Activated T-helper 9 cell treated with anti-CD3 and anti-CD28 coated beads, Interleukin-2, amount 50 U/mL, for 16 hours (primary cell): ENCODE results near the gene TARBP2.
"Not testable (repeated sequence)": the region's sequence is repeated elsewhere in the genome, so short reads cannot be mapped to it uniquely, and the experiment has no call there.

Experiments used
- DNase-seq: peaks from one replicate; pipeline ENCODE4 v3.0.0-alpha.2; 2020; ENCODE audit warnings: low read depth

Gene TARBP2

DNA sequence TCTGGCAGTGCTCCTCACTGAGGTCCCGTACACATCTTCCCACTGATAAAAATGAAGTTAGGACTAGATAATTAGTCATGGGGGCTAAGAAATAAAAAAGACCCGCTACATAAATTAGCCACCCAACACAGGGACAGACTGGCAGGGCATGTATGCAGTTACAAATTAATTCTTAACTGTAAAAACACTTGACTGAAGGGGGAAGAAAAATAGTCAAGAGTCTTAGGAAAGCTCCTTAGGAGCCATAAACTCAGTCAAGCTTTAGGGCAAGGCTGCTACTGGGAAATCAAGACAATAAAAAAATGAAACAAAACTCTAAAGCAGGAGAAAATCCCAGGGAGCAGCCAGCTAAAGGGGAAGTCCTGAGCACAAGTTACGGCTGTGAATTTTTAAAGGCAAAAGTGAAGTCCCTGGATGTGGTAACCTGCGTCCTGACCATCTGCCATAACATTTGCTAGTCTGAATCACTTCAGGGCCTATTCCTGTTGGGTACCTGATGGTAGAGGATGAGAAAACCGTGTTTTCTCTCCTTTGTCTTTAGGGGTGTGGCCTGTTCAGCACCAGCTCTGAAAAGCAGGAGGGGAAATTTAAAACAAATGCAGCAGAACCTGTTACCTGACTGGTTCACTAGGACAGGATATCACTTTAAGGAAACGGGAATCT is 13.7 kb downstream of the TARBP2 start:
- no peak for DNase-seq

DNA sequence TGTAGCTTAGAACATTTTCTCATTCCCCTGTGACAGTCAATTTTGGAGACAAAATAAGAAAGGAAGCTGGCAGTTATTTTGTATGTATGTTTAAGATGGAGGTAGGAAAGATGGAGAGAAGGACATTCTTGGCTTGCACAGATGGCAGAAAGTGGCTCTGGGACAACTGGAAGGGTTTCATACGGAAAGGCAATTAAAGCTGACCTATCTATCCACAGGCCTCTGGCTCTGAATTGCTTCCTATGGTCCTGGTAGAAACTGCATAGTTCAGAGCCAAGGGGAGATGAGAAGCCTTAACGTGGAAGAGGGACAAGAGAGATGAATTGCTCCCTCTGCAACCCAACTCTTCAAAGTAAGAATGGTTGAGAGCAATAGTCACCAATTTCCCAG is 14.2 kb downstream of the TARBP2 start:
- DNase-seq = no peak

DNA sequence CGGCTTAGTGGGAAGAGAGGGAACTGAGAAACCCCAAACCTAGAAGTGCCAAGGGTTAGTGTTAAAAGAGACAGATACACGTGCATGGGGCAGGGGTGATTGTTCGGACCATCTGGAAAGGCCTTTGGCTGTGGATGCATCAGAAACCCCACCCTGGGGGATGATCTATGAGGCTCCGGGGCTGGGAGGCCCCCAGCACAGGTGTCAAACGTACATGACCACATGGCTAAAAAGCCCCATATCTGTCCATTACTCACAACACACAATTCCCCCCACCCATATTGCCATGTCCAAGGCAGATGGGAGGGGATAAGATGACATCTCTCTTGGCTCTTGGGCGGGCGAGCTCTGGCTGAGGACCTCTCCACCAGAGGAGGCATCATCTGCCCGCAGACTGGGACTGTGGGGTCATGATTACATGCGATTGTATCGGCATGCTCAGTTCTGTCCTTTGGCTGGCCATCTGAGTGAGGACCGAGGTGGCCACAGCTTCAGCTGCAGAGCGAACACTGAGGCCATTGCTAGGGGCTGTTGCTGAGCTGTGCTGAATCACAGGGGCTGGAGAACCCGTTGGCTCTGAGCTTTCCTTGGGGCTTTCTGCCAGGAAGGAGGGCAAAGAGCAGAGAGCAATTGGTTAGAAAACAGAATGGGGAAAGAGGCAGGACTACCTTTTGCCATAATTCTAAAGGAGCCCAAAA is 15.8 kb downstream of the TARBP2 start:
- no peak for DNase-seq

DNA sequence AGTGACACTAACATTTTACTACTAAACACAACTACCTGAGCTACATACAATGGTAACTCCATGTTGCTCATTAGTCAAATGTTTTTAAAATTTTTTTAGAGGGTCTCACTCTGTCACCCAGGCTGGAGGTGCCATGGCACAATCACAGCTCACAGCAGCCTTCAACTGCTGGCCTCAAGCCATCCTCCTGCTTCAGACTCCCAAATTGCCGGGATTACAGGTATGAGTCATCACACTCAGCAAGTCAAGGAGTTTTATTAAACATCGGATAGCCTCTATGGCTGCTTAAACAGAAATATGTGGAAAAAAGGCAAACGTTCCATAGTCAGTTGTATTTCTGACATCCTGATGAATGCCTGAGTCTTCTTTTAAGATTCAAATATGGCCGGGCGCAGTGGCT is 17.3 kb downstream of the TARBP2 start:
- no peak for DNase-seq

- no peak for DNase-seq
Measured at GRCh38 chr12:53523131-53523530, 22.0 kb downstream of the TARBP2 start.

DNA sequence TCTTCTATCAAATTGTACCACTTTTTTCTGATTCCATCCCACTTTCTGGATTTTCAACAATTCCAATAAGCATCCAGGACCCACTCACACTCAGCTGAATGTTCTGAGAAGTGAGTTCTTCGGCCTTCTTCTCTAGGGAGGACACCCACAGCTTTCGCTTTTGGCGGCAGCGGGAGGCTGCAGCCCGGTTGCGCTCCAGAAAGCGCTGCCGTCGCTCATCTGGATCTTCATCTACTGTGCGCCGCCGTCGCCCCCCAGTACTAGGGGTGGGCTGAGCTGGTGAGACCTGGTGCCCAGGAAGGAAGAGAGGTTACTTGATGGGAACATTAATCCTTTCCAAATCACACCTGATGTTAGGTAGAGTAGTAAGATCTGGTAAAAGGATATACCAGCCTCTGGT is 23.4 kb downstream of the TARBP2 start:
- DNase-seq = no peak

DNA sequence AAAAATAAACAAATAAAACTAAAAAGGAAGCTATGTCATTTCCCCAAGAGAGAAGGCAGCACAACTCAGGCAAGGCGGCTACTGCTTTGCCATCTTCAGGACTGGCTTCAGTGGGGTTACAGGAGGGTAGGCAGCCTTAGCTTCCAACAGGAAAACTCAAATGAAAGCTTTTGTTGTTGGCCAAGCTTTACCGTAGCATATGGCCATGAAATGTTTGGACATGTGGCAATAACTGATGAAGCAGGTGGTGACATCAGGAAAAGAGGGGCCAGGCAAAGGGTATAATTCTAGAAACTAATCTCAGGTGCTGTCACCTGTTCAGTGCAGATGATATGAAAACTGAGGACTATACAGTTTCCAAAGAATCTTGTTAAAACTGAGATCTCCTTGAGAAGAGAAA is 29.0 kb downstream of the TARBP2 start:
- no peak for DNase-seq

GRCh38 chr12:53530920-53531319 is 29.8 kb downstream of the TARBP2 start:
- no peak for DNase-seq

- no peak for DNase-seq
Measured at GRCh38 chr12:53532021-53532420, 30.9 kb downstream of the TARBP2 start.

DNA sequence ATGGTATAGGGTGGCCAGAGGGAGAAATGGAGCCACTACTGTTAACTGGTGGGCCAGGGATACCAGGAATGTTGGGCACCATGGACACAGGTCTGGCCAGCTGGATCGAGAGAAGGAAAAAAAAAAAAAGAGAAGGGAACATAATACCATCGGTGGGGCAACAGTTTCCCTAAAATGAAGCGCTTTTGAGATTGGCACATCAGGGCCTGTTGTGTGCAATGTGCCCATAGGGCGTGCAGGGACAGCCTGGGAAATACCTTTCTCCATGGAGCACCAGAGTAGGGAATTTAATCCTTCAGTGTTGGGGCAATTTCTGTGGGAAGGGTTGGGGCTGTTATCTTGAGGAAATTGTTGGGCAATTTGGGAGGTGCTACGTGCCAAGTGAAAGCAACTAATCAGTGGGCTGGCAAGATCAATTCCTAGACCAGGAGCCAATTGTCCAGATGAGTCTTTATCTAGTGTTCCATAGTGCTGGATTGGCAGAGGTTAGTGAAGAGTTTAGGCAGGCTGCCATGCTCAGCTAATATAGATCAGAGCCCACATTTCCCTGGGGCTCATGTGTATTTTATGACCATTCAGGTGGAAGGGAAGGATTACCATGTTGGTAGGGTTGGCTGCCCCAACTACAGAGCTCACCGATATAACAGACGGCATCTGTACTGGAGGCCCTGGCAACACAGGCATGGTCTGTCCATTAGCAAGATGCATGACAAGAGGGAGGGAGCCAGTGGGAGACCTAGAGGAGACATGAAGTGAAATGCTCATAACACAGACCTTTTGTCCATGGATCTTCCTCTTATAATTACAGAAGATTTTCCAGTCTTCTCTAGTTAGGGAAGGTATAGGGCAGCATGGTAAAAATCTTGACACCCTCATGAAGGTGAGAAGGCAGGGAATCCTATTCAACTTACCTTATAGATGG is 31.7 kb downstream of the TARBP2 start:
- DNase-seq = no peak

DNA sequence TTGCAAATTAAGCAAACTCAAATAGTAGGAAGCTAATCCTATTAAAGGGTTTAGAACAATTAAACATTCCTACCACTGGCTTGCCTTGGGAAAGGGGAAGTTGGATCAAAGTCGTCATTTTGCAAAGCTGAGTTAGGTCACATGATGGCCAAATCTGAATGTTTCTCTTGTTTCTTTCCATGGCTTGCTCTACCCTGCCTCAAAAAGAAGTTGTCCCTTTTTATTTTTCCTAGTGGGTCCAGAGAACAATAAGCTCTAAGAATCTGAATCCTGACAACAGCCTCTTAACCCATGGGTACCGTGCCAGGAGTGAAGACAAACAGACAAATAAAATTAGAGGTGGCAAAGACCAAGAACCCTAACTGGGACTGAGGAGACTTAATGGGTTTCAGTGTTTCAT is 32.4 kb downstream of the TARBP2 start:
- no peak for DNase-seq

- DNase-seq = no peak
Measured at GRCh38 chr12:53536962-53537361, 35.9 kb downstream of the TARBP2 start.

DNA sequence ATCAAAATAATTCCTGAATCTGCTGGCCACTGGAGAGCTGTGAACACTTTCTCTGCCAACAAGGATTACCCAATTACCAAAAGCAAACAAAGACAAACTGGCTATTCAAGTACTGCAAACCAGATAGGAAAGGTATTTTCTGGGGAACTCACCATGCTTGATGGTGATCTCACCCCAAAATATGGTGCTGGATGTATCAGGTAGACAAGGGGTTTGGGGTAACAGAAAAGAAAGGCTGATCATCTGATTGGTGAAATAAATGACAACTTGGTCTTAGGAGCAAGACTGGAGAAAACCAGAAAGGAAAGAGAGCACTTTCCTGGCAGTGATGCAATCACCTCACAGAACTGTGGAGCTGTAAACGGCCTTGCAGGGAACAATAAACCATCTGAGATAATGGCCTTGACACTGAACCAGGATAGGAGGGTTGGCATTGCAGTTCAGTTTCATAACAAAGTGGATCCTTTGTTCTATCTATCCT is 37.2 kb downstream of the TARBP2 start:
- DNase-seq = no peak

GRCh38 chr12:53539526-53539925 is 38.4 kb downstream of the TARBP2 start:
- no peak for DNase-seq

DNA sequence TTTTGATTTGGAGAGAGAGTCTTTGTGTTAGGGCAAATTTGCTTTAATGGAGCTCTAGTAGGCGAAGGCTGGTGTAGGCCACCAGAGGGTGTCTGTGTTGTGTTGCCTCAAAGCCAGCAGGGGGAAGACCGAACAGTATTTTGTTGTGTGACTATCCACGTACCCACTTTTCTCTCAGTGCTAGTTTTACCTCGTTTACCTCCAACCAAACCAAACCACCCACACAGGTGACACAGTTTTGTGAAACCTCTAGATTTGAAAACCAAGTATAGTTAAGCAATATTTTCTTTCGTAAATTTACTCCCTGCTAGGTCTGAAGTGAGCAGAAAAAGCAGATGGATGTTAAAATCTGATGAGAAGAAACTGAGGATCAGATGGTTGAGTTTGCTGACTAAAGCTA is 42.5 kb downstream of the TARBP2 start:
- DNase-seq = peak; percentile 24

GRCh38 chr12:53548354-53548753 is 47.3 kb downstream of the TARBP2 start:
- not testable (repeated sequence) for DNase-seq

- not testable (repeated sequence) for DNase-seq
Measured at GRCh38 chr12:53550131-53550530, 49.0 kb downstream of the TARBP2 start.

- no peak for DNase-seq
Measured at GRCh38 chr12:53550595-53550994, 49.5 kb downstream of the TARBP2 start.

DNA sequence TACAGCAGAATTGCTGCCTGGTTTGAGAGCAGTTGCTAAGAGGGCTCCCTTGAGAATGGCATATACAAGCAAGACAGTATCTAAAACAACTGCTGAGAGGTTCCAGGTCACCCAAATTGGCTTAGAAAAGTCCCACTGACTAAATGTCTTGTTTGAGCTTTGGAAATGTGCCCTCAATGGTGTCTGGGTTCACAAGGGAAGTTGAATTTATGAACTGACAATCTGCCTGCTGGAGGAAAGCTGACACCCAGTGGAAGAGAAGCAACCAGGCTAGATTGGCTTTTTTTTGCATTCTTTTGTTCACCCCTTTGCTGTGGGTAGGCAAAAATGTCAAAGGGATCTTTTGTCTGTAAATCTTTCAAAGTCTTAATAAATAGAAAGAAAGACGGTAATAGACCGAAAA is 50.8 kb downstream of the TARBP2 start:
- DNase-seq = no peak

- DNase-seq = no peak
Measured at GRCh38 chr12:53552361-53553327, 51.6 kb downstream of the TARBP2 start.
